HG03025 (cell line): ENCODE results near the gene GLI3.

Experiments
- ATAC-seq: cut with Tn5 transposase; IDR thresholded peaks from one replicate; pipeline ENCODE4 v1.9.1; 2021; ENCODE audit warnings: mild to moderate bottlenecking, moderate library complexity; ENCODE audit not compliant: unreplicated experiment, low FRiP score

Gene GLI3

DNA sequence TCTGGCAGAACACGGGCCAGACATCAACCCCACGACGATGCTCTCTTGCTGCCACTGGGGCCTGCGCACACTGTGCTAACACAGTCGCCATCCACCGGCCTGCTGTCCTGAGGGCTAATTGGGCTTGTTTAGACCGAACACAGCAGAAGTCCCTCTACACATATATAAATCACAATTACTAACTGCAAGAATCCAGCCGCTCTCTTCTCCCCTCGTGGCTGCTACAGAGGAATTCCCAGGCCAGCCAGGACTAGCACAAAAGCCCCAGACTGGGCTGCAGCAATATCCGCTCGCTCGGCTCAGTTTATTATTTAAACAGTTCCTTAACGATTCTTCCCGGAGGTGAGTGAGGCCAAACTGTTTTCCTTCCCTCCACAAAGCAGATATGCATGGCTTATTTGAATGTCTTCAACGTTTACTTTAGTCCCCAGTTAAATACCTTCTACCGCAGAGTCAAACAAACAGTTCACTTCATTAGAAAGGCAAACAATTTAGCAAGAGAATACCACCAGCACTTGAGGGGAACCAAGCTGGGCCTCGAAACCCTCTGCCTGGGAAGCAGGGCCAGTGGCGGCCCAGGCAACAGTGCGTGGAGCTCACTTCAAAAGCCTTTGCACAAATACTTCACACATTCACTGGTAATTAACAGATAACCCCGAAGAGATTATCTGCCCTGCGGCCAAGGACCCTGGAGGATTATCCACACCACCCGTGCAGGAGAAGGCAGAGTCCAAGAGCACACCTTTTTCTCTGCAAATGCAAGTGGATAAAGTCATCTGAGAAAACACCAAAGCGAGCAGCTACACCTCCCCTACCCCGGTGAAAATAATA lies 145.3 kb downstream of the GLI3 start:
- no peak for ATAC-seq

GRCh38 chr7:42090806-42091205 lies 146.2 kb downstream of the GLI3 start:
- no peak for ATAC-seq

DNA sequence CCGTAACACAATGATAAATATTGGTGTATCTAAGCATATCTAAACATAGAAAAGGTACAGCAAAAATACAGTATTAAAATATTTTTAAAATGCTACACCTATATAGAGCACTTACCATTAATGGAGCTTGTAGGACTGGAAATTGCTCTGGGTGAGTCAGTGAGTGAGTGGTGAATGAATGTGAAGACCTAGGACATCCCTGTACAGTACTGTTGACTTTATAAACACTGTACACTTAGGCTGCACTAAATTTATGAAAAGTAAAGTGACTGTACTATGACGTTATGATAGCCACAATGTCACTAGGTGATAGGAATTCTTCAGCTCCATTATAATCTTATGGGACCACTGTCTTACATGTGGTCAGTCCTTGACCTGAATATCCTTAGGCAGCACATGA lies 147.0 kb downstream of the GLI3 start:
- ATAC-seq = no peak

DNA sequence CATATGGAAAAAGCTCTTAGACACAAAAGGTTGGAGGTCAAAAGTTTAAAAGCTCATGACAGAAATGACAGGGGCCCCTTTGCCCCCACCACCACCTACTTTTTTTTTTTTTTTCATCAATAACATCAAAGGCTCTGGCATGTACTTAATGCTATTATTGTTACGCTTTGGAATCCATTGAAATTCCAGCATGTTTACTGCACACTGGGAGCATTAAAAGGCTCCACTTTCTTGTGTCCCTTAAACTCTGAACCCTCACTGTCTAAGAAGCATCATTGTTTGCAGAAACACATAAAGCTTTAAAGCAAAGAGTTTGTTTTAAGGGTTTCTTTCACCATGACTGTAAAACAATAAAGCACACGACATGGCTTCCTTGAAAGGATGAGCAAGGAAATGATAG lies 149.4 kb downstream of the GLI3 start:
- ATAC-seq = no peak

DNA sequence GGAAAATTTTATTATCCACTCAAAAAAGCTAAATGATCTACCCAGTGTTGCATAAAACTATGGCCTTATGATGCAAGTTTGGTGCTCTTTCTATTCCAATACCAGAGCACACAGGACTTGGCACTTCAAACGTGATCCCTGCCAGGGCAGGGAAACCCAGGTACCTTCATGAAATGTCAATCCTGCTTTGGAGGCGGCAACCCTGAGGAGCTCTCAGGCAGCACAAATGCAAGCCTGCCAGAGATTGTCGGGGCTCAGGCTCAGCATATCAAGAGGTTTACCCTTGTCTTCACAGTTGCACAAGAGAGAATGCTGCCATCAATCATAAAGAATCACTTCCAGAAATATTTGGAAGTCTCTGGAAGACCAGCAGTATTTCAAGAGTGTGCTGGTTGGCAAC lies 151.5 kb downstream of the GLI3 start:
- ATAC-seq = no peak

DNA sequence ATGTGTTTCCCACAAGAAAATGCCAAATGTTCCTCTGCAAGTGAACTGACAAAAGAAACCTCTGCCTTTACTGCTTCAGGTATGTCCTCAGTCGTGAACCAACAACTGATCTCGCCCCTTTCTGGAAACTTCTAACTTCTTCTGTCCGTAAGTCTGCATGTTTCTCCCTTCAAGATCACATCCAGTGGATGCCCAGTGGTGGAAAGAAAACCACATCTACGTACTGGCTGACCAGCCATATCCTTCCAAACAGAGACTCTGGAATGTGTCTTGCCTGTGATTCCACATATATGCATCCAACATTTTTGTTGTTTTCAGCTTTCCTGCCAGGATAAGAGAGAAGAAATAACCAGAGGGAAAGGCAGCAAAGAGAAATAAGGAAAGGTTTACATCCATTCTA lies 152.7 kb downstream of the GLI3 start:
- ATAC-seq = no peak

DNA sequence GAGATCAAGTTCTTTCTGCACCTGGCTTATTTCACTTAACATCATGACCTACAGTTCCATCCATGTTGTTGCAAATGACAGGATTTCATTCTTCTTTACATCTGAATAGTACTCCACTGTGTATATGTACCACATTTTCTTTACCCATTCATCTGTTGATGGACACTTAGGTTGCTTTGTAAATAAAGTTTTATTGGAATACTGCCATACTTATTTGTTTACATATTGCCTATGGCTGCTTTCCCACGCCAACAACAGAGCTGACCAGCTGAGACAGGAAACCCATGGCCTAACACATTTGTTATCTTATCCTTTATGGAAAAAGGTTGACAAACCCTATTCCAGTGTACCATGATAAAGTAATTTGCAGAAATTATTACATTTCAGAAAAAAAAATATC lies 153.7 kb downstream of the GLI3 start:
- ATAC-seq = no peak

- no peak for ATAC-seq
Measured at GRCh38 chr7:42082144-42082543, 154.9 kb downstream of the GLI3 start.

DNA sequence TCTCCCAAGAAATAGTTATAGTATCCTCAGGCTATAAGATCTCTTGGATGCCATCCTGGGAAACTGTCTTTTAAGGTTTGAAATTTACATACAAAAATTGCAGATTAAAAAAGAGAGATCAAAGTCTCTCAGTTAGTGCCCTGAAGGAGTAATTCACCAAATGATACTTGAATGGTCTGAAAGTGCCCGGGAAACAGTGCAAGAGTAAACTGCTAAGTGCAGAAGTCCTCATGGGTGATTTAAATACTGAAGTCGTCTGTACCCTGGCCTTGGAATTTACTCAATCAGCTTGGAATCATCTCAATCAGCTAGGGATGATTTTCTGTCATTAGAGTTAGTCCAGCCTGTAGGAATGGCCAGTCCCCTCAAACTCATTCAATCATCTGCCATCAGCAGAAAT lies 155.3 kb downstream of the GLI3 start:
- ATAC-seq = no peak

DNA sequence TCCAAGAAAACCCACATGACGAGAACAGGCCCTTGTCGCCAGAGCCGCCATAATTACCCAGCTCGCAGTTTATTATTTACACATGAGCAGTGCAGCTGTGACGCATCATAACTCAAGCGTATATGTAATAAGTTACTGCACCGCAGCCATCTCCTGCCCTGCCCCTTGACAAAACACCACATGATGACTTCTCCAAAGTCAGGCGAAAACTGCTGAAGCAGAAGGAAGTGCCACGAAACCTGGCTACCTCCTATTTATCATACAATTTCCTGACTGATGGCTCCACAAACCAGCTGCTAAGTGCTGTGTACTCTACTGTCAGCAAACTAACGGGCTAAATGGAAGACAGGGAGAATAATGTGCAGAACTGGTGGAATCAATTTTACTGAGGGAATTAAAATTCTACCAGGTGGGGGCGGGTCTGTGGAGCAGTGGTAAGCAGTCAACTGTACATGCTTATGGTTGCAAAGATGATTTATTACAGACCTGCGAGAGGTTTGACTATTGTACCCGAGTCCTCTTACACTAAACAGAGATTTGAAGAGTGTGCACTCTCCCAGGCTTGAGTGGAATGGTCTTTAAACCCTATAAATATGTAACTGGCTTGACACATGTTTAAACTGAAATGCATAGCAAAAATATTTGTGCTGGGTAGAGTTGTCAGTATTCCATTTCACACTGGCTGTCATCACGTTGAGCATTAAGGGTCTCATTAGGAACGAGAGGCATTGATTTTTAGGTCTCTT lies 156.0 kb downstream of the GLI3 start:
- ATAC-seq = no peak

DNA sequence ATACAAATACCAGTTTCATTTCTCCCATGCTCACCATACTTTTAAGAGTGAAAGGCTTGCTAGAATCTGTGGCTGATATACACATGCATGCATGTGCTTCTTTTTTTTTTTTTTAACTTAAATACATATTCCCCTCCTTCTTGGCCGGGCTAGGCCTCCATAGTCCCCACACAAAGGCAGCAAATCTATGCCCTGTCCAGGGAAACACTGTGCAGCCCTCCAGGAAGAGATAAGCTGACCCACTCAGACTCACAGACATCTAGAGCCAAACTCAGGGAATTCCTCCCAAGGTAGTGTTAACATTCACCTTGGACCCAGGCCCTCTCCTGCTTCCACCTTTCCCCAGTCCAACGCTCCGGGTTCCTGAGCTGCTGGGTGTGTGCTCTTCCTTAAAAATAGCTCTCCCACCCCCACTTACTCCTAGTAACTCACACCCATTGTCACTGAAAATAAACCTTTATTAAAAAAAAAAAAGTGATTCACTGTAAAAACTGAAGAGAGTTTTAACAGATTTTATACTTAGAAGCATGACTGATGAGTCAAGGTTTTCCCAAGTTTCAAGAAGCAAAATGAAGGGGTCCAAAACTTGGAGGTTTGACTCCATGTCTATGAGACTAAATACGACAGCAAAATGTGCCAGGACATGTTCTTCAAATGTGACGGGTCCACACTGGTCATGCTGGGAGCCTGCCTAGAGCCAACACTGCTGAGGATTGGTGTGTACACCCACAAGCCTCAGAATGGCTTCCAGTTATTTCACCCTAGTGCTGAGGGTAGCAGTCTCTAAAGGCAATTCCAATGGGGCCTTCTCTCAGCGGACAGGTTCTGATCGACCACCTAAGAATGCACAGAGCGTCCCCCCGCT lies 159.5 kb downstream of the GLI3 start:
- no peak for ATAC-seq

DNA sequence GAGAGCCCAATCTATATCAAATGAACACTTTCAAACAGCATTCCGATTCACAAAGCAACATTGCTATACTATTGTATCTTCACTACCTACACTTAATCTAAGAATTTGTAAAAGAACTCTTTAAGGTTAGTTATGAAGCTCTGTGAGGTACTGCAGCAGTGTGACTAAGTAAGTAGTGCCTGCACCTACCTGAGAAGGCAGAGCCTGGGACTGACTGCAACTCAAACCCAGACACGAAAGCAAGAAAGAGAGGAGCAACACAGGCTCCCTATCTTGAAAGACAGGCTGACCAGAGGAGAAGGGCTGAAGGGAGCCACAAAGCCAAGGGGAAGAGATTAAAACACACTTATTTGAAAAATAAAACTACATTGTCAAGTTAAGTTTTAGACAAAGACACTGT lies 160.1 kb downstream of the GLI3 start:
- no peak for ATAC-seq

- ATAC-seq = no peak
Measured at GRCh38 chr7:42075418-42075817, 161.6 kb downstream of the GLI3 start.

DNA sequence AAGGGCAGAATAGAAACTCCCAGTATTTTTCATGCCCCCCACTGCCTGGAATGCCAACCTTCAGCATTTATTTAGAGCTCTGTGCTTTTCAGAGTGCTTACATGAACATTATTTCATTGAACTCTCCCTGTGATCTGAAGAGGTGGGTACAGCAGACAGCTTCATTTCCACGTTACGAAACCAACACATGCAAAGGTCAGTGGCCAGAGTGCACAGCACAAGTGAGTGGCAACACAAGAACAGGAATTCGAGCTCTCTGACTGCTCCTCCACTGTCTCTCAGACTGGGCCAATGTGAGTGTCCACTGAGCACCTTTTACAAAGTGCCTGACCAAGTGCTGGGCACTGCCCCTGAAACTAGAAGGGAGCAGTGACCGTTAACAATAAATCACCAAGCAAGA lies 162.9 kb downstream of the GLI3 start:
- ATAC-seq = no peak

DNA sequence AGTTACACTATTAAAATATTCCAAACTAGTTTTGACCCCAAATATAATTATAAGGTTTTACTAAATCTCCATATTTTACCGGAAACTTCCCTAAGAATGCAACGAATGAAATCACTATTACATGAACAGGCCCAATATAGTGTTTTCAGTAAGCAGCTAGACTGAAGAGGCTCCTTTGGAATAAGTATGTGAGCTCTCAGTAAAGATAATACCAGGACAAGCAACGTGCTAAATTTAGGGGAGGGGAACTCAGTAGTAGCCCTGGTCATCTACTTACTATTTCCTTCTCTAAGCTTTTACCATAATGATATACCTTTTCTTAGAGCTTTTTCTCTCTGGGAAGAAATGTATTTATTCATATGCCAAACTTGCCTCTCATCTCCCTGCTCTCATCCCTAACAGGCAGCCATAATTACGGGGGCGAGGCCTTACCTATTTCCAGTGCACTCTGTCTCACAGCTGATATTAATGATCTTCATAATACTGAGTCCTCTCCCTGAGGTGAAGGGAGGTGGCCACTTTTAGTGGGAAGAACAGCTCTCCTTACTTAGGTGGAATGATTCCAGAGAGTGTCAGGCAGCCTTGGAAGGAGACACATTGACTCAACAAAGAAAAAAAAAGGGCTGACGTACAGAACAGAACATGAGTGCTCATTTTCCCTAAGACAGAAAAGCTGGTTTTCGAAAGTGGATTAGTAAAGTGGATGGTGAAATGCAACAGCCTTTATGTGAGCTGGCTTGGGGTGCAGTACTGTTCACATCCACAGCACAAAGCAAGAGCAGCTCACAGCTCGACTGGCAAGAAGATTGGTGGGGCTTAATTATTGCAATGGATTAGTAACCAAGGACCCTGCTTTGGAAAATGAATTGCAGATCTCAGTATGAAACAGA lies 165.4 kb downstream of the GLI3 start:
- ATAC-seq = no peak

DNA sequence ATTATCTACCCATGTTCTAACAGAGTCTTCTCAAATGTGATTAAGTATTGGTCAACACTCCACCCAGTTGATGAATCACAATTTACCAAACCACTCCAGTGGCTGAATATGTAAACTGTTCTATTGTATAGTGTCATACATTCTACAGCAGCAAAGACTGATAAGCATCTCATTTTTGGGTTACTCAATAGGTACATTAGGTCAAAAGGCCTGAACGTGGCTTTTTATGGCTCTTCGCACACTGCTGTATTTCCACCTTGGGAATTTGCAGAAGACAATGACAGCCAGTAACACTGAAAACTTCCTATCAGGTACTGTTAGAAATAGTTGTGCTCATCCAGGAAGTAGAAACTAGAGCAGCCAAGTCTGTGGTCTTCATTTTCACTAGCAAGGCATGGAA lies 166.9 kb downstream of the GLI3 start:
- no peak for ATAC-seq

- no peak for ATAC-seq
Measured at GRCh38 chr7:42069590-42069989, 167.4 kb downstream of the GLI3 start.

GRCh38 chr7:42068554-42069280 lies 168.3 kb downstream of the GLI3 start:
- no peak for ATAC-seq

- no peak for ATAC-seq
Measured at GRCh38 chr7:42065942-42066341, 171.1 kb downstream of the GLI3 start.
